ENCODE data around the gene PPAN. TPM values are rescaled to one million over a fixed set of nuclear protein-coding genes. Genes with fewer than 3 reads are reported as not detected.

The PPAN gene
- total RNA-seq, 5 donors from 2014 or later (not counting 1 experiment from before 2014, with no cell fraction given): 89.3 to 140 (median 123) TPM

DNA sequence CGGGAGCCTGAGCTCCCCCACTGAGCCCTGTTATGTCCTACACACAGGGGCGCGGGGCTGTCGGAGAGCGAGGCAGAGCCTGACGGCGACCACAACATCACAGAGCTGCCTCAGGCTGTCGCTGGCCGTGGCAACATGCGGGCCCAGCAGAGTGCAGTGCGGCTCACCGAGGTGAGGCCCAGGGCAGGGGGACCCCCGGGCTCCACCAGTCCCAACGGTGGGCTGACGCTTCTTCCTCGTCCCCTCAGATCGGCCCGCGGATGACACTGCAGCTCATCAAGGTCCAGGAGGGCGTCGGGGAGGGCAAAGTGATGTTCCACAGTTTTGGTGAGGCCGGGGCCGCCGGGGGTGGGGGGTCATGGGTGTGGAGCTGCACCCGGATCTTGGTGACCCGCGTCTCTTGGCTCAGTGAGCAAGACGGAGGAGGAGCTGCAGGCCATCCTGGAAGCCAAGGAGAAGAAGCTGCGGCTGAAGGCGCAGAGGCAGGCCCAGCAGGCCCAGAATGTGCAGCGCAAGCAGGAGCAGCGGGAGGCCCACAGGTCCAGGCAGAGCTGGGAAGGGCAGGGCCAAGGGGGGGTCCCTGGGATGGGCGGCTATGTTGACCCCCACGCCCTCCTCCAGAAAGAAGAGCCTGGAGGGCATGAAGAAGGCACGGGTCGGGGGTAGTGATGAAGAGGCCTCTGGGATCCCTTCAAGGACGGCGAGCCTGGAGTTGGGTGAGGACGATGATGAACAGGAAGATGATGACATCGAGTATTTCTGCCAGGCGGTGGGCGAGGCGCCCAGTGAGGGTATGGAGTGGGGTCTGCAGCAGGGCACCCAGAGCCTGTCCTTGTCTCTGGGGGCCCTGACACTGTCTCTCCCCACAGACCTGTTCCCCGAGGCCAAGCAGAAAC, 4.2 kb downstream of the PPAN start:
- Histone ChIP-seq H3K4me3 (ENCODE audit: control insufficient read depth in 1 of 2, extremely low read depth in 1 of 2, low read length in 1 of 2) (no peak overlapping the region), H3K36me3 (ENCODE audit: control insufficient read depth in 2 of 2, extremely low read depth in 1 of 2, insufficient read depth in 1 of 2, low read length in 1 of 2) (peaks cover 23 to 58% of the 10 kb centered on the region in 2 donors), H3K9me3 (no peaks in the 10 kb centered on the region), H3K4me1 (ENCODE audit: control insufficient read depth in 1 of 2, extremely low read depth in 1 of 2, insufficient read depth in 2 of 2, low read length in 2 of 2) (peaks cover 15 to 94% of the 10 kb centered on the region in 2 experiments), H3K27me3 (replicated peaks in 1 of 2; ENCODE audit: control insufficient read depth in 2 of 2, extremely low read depth in 1 of 2, insufficient read depth in 2 of 2, low read length in 1 of 2) (no peaks in the 10 kb centered on the region), H3K27ac (ENCODE audit: low read length) (peak overlapping the region; percentile 81)
- H3K27me3 Mint-ChIP-seq: no peaks in the 10 kb centered on the region
- peak overlapping the region; percentile 71 to 73 for H3K27ac Mint-ChIP-seq
- peaks cover 25% of the 10 kb centered on the region for H3K36me3 Mint-ChIP-seq
- ATAC-seq (replicated peaks in 1 of 4): no peak
- ChIA-PET POLR2A (no interaction called here), CTCF (interaction anchor here in 1 of 2 donors (0.7 kb wide), 1 partner anchor 290 kb away, joined by 4 read pairs; no protein-coding TSS in a partner anchor)
- H3K4me1 Mint-ChIP-seq: peaks cover 42 to 62% (median 51%) of the 10 kb centered on the region in 3 donors
- peak overlapping the region in 1 of 3 donors; percentile 15 for H3K4me3 Mint-ChIP-seq
- H3K9me3 Mint-ChIP-seq: no peaks in the 10 kb centered on the region
- DNase-seq: no peak
- WGBS (ENCODE audit: insufficient coverage): 90% methylated on average over 37 of the region's 44 CpGs

DNA sequence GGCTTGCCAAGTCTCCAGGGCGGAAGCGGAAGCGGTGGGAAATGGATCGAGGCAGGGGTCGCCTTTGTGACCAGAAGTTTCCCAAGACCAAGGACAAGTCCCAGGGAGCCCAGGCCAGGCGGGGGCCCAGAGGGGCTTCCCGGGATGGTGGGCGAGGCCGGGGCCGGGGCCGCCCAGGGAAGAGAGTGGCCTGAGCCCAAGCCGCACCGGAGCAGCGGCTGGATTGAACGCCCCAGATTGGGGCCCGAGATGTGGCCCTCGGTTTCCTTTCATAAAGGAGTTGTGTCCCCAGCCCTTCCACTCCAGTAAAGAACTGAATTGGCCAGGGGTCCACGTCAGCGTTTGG, 4.8 kb downstream of the PPAN start:
- ATAC-seq (replicated peaks in 1 of 4) (no peak), DNase-seq (no peak)
- Histone ChIP-seq H3K27me3 (replicated peaks in 1 of 2; ENCODE audit: control insufficient read depth in 2 of 2, extremely low read depth in 1 of 2, insufficient read depth in 2 of 2, low read length in 1 of 2) (no peaks in the 10 kb centered on the region), H3K4me1 (ENCODE audit: control insufficient read depth in 1 of 2, extremely low read depth in 1 of 2, insufficient read depth in 2 of 2, low read length in 2 of 2) (peaks cover 10 to 94% of the 10 kb centered on the region in 2 experiments), H3K4me3 (ENCODE audit: control insufficient read depth in 1 of 2, extremely low read depth in 1 of 2, low read length in 1 of 2) (no peak overlapping the region), H3K9me3 (no peaks in the 10 kb centered on the region), H3K27ac (ENCODE audit: low read length) (peak overlapping the region; percentile 81), H3K36me3 (ENCODE audit: control insufficient read depth in 2 of 2, extremely low read depth in 1 of 2, insufficient read depth in 1 of 2, low read length in 1 of 2) (peaks cover 29 to 64% of the 10 kb centered on the region in 2 donors)
- Mint-ChIP-seq H3K27ac (peak overlapping the region; percentile 71 to 86), H3K4me3 (peak overlapping the region in 1 of 3 donors; percentile 61), H3K27me3 (no peaks in the 10 kb centered on the region), H3K36me3 (peaks cover 28% of the 10 kb centered on the region), H3K4me1 (peaks cover 37 to 56% (median 45%) of the 10 kb centered on the region in 3 donors), H3K9me3 (no peaks in the 10 kb centered on the region)
- POLR2A ChIA-PET: no interaction called here
- CTCF ChIA-PET: interaction anchor here in 1 of 2 donors (1.0 kb wide), 1 partner anchor 12 kb away, joined by 4 read pairs; no protein-coding TSS in a partner anchor
- 73% methylated on average over 19 of the region's 19 CpGs for WGBS (ENCODE audit: insufficient coverage)

DNA sequence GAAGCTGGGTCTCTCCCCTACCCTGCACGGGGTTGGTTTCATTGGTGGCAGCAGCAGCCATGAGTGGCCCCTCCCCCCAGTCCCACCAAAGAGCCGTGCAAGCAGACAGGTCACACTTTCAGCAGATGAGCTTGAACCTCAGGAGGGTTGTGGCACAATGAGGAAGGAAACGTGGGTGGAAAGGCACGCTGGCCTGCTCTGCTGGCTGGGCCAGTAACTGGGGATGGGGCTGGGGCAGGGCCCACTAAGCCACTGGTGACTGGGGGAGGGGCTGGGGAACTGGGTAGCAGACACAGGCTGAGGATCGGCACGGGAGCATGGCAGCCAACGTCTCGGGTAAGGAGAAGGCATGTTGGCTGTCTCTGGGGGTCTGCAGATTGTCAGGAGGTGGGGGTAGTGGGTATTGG, 5.2 kb downstream of the PPAN start, which contains the start of gene P2RY11:
Gene P2RY11, plus strand, starts transcription at position 289 of the 407 bp plus-strand sequence. Its CDS starts 29 bp downstream, at position 318.
- ATAC-seq (replicated peaks in 1 of 4) (no peak), DNase-seq (peak in 6 of 35 experiments; percentile 15 to 69 (median 36))
- peaks cover 10 to 94% of the 10 kb centered on the region in 2 experiments for H3K4me1 ChIP-seq (ENCODE audit: control insufficient read depth in 1 of 2, extremely low read depth in 1 of 2, insufficient read depth in 2 of 2, low read length in 2 of 2)
- peaks cover 33% of the 10 kb centered on the region for H3K36me3 Mint-ChIP-seq
- peak within 1 kb of the TSS; percentile 55 to 65 (median 61) for H3K4me3 Mint-ChIP-seq
- H3K27me3 Mint-ChIP-seq: no peaks in the 10 kb centered on the region
- H3K36me3 ChIP-seq (ENCODE audit: control insufficient read depth in 2 of 2, extremely low read depth in 1 of 2, insufficient read depth in 1 of 2, low read length in 1 of 2): peaks cover 34 to 69% of the 10 kb centered on the region in 2 donors
- H3K27ac ChIP-seq (ENCODE audit: low read length): peak within 1 kb of the TSS; percentile 81
- H3K4me1 Mint-ChIP-seq: peaks cover 39 to 58% (median 46%) of the 10 kb centered on the region in 3 donors
- no peaks in the 10 kb centered on the region for H3K27me3 ChIP-seq (replicated peaks in 1 of 2; ENCODE audit: control insufficient read depth in 2 of 2, extremely low read depth in 1 of 2, insufficient read depth in 2 of 2, low read length in 1 of 2)
- no peaks in the 10 kb centered on the region for H3K9me3 Mint-ChIP-seq
- no peaks in the 10 kb centered on the region for H3K9me3 ChIP-seq
- H3K27ac Mint-ChIP-seq: peak within 1 kb of the TSS; percentile 86 to 89
- POLR2A ChIA-PET: interaction anchor here in 1 of 2 donors (0.6 to 1.2 kb wide), 2 partner anchors 9 to 12 kb away, joined by 3 to 19 read pairs; no protein-coding TSS in a partner anchor
- H3K4me3 ChIP-seq (ENCODE audit: control insufficient read depth in 1 of 2, extremely low read depth in 1 of 2, low read length in 1 of 2): peak within 1 kb of the TSS; percentile 6 to 24
- CTCF ChIA-PET: interaction anchor here (1.0 to 2.5 kb wide), 2 partner anchors 12 to 15 kb away, joined by 4 to 16 read pairs; no protein-coding TSS in a partner anchor
- 32% methylated on average over 6 of the region's 8 CpGs for WGBS (ENCODE audit: insufficient coverage)

DNA sequence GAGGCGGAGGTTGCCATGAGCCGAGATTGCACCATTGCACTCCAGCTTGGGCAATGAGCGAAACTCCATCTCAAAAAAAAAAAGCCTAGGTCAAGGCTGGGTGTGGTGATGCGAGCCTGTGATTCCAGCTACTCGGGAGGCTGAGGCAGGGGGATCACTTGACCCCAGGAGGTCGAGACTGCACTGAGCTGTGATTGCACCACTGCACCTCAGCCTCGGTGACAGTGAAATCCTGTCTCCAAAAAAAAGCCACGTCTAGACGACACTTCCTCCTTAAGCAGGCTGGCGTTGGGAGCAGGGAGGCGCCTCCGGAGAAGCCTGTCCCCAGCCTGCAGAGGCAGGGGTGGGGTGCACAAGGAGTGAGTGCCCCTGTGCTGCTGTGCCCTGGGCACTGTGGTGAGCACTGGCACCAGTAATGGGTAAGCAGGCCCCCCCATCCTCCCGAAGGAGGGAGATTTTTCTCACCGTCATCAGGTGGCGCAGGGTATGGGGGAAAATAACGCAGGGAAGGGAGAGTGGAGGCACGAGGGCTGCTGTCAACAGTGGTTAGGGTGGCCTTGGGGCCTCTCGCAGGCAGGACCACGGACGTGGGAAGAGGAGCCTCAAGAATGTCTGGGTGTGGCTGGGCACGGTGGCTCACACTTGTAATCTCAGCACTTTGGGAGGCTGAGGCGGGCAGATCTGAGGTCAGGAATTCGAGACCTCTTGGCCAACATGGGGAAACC, 6.0 kb downstream of the PPAN start:
- CTCF ChIA-PET: interaction anchor here (1.0 to 2.5 kb wide), 4 partner anchors 8 to 16 kb away, joined by 4 to 16 read pairs (median 8); no protein-coding TSS in a partner anchor
- POLR2A ChIA-PET: interaction anchor here (0.6 to 1.2 kb wide), 3 partner anchors 10 to 139 kb away, joined by 3 read pairs; no protein-coding TSS in a partner anchor
- DNase-seq (peak in 26 of 35 experiments; percentile 25 to 80 (median 44)), ATAC-seq (replicated peaks in 1 of 4) (peak; percentile 8 to 61 (median 32))
- peak overlapping the region; percentile 6 to 24 for H3K4me3 ChIP-seq (ENCODE audit: control insufficient read depth in 1 of 2, extremely low read depth in 1 of 2, low read length in 1 of 2)
- peaks cover 4 to 94% of the 10 kb centered on the region in 2 experiments for H3K4me1 ChIP-seq (ENCODE audit: control insufficient read depth in 1 of 2, extremely low read depth in 1 of 2, insufficient read depth in 2 of 2, low read length in 2 of 2)
- peak overlapping the region; percentile 81 for H3K27ac ChIP-seq (ENCODE audit: low read length)
- no peaks in the 10 kb centered on the region for H3K27me3 ChIP-seq (replicated peaks in 1 of 2; ENCODE audit: control insufficient read depth in 2 of 2, extremely low read depth in 1 of 2, insufficient read depth in 2 of 2, low read length in 1 of 2)
- Mint-ChIP-seq H3K27me3 (no peaks in the 10 kb centered on the region), H3K4me3 (peak overlapping the region; percentile 55 to 65 (median 61)), H3K36me3 (peaks cover 33% of the 10 kb centered on the region), H3K9me3 (no peaks in the 10 kb centered on the region), H3K4me1 (peaks cover 36 to 52% (median 44%) of the 10 kb centered on the region in 3 donors), H3K27ac (peak overlapping the region; percentile 86 to 89)
- 32% methylated on average over 7 of the region's 23 CpGs for WGBS (ENCODE audit: insufficient coverage)
- H3K9me3 ChIP-seq: no peaks in the 10 kb centered on the region
- H3K36me3 ChIP-seq (ENCODE audit: control insufficient read depth in 2 of 2, extremely low read depth in 1 of 2, insufficient read depth in 1 of 2, low read length in 1 of 2): peaks cover 39 to 74% of the 10 kb centered on the region in 2 donors

DNA sequence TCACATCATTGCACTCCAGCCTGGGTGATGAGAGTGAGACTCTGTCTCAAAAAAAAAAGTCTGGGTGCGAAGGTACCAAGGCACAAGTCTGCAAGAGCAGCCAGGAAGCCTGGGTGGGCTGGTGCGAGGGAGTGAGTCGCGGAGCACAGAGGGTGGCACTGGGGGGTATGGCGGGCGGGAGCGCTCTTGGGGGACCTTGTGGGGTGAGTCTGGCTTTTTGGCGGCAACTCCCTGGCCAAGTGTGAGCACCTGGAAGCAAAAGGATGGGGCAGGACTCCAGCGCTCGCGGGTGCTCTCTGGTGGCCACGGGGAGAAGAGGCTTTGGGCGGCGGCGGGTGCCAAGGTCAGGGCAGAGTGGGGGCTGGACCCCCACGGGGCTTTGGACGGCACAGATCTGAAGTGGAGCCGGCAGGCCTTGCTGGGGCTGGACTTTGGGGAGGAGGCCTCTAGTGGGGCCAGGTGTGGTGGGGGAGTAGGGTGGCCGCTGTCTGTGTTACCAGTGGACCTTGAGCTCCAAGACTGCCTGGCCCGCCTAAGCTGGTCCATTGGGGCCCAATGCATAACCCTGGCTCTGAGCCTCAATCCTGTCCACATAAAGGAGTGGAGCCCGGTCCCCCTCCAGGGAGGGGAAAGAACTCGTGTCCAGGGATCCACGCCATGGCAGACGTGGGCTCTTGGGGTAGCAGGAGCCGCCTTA, 6.9 kb downstream of the PPAN start:
- ChIA-PET CTCF (interaction anchor here in 1 of 2 donors (0.5 to 2.5 kb wide), 5 partner anchors 9 to 334 kb away, joined by 3 to 16 read pairs (median 6); no protein-coding TSS in a partner anchor), POLR2A (interaction anchor here (0.6 to 0.7 kb wide), 2 partner anchors 23 to 139 kb away, joined by 3 read pairs; no protein-coding TSS in a partner anchor)
- ATAC-seq (replicated peaks in 1 of 4) (peak; percentile 48 to 58 (median 56)), DNase-seq (peak; percentile 29 to 82 (median 58))
- peaks cover 2 to 94% of the 10 kb centered on the region in 2 experiments for H3K4me1 ChIP-seq (ENCODE audit: control insufficient read depth in 1 of 2, extremely low read depth in 1 of 2, insufficient read depth in 2 of 2, low read length in 2 of 2)
- Mint-ChIP-seq H3K4me1 (peaks cover 32 to 49% (median 43%) of the 10 kb centered on the region in 3 donors), H3K27ac (peak overlapping the region; percentile 86 to 89), H3K4me3 (peak overlapping the region; percentile 55 to 65 (median 61)), H3K36me3 (peaks cover 35% of the 10 kb centered on the region), H3K9me3 (no peaks in the 10 kb centered on the region), H3K27me3 (no peaks in the 10 kb centered on the region)
- H3K9me3 ChIP-seq: no peaks in the 10 kb centered on the region
- whole genome bisulfite sequencing (ENCODE audit: insufficient coverage): 25% methylated on average over 24 of the region's 25 CpGs
- no peaks in the 10 kb centered on the region for H3K27me3 ChIP-seq (replicated peaks in 1 of 2; ENCODE audit: control insufficient read depth in 2 of 2, extremely low read depth in 1 of 2, insufficient read depth in 2 of 2, low read length in 1 of 2)
- H3K4me3 ChIP-seq (ENCODE audit: control insufficient read depth in 1 of 2, extremely low read depth in 1 of 2, low read length in 1 of 2): peak overlapping the region in 1 of 2 donors; percentile 24
- H3K36me3 ChIP-seq (ENCODE audit: control insufficient read depth in 2 of 2, extremely low read depth in 1 of 2, insufficient read depth in 1 of 2, low read length in 1 of 2): peaks cover 37 to 74% of the 10 kb centered on the region in 2 donors
- peak overlapping the region; percentile 81 for H3K27ac ChIP-seq (ENCODE audit: low read length)

Measured in T-cell (primary cell).